NCI-H1092 treated with DMSO at 0.1 percent for 48 hours (cell line): ENCODE data around the gene NPAS2.

Source experiments
- DNase-seq: peaks from one replicate; lab custom pipeline; 2025; lab: John Stamatoyannopoulos, UW

The NPAS2 gene

GRCh38 chr2:101017371-101017770 is 197.4 kb downstream of the NPAS2 start:
- no peak for DNase-seq

DNA sequence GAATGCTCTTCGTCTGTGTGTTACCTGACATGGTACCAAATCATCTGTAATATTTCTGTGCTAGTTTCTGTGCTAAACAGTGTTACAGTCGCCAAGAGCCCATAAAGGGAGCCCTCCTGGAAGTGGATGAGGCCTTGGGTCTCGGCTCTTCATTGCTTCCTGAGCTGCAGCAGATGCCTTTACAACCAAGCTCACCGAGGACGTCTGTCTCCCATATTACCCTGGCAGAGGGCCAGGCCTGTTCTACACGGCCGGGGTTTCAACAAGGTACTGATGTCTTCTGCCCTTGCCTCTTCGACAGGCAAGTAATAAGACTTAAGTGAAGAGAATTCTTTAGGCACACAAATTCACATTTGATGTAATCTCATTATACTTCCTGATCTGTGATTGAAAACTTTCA is 199.0 kb downstream of the NPAS2 start:
- DNase-seq = no peak

DNA sequence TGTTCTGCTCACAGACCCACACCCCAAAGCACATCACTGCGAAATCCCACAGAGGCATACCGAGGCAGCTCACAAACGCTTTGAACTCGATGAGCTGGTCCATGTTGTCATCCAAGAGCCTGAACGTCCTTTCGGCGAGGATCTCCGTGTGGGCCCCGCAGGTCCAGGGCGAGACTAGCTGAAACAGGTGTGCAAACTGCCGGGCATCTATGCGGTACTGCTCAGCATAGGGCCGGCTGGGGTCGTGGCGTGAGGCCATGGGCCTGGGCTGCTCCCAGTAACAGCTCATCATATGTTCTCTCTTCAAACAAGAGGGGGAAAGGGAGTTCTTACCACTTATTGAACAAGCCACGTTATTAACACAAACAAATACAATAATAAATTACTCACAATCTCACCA is 202.3 kb downstream of the NPAS2 start:
- no peak for DNase-seq

GRCh38 chr2:101023327-101024107 is 203.6 kb downstream of the NPAS2 start:
- DNase-seq = no peak

DNA sequence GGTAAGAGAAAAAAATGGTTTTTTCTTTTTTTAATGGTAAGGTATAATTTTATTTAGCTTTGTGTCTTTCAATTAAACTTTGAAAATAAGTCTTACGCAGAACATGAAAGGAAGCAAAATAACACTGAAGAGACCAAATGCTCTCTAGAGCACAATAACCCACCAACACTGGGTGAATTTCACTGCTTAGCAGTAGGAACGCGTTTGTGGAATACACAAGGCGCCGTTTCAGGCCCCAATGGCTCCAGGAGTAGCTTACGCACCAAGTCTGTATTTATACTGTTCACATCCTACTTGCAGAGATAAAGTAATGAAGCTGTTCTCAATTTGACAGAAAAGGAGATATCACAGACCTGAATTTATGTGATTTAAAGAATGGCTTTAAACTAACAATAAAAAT is 205.6 kb downstream of the NPAS2 start:
- no peak for DNase-seq

DNA sequence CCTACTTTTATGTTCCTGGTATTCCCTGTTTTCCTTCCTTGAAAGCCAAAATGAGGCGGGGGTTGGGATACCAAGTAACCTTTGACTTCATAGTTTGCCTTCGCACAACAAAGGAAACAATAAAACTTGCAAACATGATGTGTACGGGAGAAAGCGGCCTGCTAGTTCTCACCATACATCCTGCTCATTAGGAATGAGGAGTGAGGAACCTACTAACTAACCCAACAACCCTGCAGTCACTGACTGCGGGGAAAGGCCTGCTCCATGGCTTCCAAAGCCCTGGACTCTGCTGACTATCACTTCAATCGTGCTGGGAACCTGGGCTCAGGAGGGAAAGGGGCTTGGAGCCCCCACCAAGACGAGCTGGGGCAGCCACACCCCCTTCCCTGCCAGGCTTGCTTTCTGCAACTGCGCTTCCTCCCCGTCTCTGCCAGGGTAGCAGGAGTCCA is 206.3 kb downstream of the NPAS2 start:
- DNase-seq = no peak

- no peak for DNase-seq
Observed at GRCh38 chr2:101026923-101027469, 207.1 kb downstream of the NPAS2 start.

DNA sequence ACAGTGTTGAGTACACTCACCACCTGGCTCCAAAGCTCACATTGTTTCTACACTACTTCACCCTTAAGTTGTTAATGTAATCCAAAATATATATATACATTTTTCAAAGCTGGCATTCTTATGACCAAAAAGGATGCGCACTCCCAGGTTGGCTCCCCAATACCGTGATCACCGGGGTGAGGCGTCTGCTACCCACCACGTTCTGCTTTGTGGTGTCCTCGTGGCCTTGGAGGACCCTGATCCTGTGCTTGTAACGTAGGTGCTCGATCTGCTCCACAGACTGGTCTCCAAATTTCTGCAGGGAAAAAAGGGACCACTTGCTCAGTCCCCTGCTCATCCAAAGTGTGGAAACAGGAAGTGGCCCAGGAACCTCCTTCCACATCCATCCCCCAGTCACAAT is 207.9 kb downstream of the NPAS2 start:
- no peak for DNase-seq

DNA sequence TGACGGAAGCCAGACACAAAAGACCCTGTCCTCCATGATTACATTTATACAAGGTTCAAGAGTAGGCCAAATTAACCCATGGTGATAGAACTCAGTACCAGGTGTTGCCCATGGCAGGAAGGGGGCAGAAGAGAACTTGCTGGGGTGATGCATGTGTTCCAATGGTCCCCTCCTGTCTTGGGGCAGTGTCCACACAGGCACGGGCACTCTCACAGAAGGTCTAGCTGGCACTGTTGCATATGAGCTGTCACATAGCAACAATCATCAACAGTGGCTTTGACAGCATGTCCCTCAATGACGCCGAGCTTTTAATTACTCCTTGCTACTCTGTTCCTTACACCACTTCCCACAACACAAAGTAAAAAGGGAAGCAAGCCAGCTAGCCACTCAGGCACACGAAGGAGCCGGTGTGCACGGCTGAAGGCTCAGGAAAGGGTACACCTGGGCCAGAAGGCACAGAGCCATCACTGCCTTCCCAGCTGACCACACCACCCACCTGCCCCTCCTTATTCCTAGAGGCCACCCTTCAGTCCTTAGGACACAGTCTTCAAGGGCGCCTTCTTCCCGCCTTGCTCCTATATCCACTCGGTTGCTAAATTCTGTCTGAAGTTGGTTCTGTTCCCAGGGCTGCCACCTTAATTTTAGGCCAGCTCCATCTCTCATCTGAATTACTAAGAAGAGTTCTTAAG is 211.1 kb downstream of the NPAS2 start:
- DNase-seq = no peak

DNA sequence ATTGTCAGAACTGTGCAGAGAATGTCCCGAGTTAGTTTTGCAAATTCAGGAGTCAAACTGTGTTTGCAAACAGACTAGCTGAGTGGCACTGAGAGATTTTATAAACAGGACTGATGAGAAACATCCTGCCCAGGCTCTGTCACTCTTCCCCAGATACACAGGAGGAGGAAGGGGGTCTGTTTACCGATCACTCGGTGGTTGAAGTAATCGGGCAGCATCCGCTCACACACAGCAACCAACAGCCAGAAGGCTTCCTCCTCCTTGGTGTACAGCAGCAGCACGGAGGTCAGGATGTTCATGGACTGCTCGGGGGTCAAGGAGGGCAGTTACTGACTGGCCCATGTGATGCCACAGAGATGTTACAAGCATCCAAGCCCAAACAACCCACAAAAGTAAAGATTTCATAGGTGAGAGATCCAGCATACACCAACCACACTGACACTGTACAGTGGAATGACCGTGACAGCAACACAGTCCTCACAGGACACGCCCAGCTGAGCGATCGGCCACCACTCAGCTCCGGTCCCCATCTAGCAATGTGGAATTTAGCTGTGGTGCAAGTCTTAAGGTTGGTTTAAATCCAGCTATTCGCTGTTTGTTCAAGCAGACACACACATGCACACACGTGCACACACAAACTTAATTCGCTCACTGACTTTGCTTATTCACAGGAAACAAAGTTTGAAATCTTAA is 212.3 kb downstream of the NPAS2 start:
- DNase-seq = no peak

DNA sequence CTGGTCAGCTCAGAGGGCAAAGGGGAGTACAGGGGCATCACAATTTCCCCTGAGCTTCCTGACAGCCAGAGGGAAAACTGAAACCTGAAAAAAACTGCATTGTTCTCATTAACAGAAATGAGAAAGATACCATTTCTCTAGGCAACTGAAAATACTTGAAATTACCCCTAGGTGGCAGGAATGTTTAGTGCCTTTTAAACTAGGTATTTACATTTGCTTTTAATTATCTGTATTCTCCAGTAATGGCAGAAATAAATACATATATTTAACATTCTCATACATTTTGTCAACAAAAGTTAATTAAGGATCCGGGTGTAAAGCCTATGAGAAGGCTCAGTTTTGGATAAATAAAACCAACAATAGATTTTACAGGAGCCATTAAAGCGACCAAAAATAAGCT is 216.6 kb downstream of the NPAS2 start:
- DNase-seq = peak; percentile 2

DNA sequence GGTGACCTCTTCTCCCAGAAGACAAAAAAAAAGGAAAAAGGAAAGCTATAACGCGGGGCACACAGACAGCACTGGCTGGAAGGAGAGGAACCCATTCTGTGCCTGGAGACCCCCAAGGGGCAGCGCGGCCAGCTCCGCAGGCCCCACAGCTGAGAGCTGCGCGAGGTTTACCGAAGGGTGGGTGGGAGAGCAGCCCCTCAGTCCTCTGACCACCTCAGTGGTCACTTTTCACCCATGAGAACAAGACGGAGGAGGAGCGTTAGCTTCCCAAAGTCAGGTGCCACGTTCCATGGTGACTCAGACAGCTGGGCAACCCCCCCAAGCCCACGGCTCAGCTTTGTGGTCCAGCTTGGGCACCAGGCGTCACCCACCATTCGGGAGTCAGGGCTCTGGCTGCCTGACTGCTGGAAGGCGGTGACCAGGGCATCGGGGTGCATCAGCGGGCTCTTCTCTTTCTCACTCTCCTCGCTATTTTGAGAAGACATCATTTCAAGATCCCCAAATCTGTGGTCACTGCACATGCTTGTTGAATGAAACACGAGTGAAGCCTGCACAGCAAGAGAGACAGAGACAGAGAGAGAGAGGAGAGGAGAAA is 217.3 kb downstream of the NPAS2 start:
- no peak for DNase-seq

DNA sequence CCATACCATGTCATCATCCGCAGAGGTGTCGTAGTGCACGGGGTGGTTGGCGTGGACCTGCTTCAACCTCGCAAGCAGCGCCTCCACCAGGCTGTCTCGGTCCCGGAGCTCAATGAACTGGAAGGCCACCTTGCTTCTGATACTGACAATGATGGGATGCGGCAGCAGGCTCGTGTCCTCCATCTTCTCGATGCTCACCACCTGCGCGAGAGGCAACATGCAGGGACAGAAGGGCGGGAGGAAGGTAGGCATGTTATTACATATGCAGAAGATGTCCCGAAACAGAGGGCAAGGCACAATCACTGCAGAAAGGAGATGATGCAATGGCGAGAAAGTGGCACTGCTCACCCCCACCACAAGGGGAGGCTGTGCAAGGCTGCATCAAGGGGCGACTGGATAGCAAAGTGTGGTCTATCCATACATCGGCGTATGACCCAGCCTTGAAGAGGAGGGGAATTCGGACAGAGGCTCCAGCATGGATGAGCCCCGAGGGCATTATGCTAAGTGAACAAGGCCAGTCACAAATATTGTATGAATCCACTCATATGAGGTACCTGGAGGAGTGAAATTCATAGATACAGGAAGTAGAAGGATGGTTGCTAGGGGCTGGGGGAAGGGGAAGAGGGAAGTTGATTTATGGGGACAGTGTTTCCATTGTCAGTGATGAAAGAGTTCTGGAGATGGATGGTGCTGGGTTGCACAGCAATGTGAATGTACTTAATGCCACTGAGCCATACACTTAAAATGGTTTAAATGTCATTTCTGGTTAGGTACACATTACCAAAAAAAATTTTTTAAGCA is 218.7 kb downstream of the NPAS2 start:
- no peak for DNase-seq

DNA sequence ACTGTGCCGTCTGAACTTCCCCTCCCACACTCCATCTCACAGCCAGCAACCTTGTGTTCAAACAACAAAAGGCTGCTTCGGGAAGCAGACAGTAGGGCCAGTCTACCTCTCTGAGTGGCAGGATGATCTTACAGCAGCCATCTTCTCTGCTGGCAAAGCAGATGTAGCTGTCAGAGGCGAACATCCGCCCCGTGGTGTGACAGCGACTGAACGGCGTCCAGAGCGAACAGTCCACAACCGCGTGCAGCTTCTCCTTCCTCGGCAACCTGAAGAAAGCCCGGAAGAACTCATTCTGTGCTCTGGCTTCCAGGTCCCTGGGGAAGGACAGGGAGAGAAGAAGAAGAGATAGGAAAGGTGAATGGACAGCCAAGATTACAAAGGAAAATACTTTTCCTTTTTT is 220.1 kb downstream of the NPAS2 start:
- no peak for DNase-seq

GRCh38 chr2:101040761-101041160 is 220.8 kb downstream of the NPAS2 start:
- no peak for DNase-seq

DNA sequence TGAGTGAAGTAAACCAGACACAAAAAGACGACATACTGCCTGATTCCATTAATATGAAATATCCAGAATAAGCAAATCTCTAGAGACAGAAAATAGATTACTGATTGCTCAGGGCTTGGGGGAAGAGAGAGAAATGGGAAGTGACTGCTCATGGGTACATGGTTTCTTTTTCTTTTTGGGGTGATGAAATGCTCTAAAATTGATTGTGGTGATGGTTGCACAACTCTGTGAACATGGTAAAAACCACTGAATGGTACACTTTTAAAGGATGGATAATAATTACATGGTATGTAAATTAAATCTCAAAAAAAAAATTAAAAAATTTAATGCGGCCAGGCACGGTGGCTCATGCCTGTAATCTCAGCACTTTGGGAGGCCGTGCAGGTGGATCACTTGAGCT is 221.5 kb downstream of the NPAS2 start:
- no peak for DNase-seq

DNA sequence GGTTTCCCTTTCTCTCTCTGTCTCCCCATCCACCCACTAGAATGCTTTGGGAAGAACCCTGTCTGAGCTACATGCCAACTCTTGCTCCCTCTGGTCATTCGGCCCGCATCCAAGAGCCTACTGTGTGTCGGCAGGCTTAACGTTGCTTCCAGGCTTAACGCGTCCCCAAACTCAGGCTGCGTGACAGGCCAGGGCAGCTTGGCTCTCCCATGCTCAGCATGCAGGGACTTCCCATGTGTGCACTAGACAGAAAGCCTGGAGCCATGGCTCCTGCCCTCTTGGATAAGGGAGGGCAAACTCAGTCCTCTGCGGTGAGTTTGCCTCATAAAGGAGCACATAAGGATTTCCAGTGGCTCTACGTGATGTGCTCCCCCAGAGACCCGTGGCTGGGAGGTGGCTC is 225.4 kb downstream of the NPAS2 start:
- DNase-seq = no peak
